MM.1S (cell line): ENCODE data around the gene PROK2.

Experiments
- DNase-seq: peaks from one replicate; pipeline ENCODE4 v3.0.0-alpha.2; 2015
- H2AFZ ChIP-seq: fragments of 300-600 bp; sonication (generic); 2 replicates; pipeline ENCODE4 v1.6.0; 2016; ENCODE audit warnings: antibody characterized with exemption, low read length
- H3F3A ChIP-seq: fragments of 300-600 bp; sonication (generic); 2 replicates; pipeline ENCODE4 v1.6.1; 2016; ENCODE audit warnings: mild to moderate bottlenecking, antibody characterized with exemption, low read length, moderate library complexity, mixed read lengths; ENCODE audit not compliant: insufficient read depth
- H3K27ac ChIP-seq: fragments of 300-600 bp; sonication (generic); 2 replicates; pipeline ENCODE4 v1.5.1; 2016; ENCODE audit warnings: mild to moderate bottlenecking, low read length
- H3K27me3 ChIP-seq: fragments of 300-600 bp; sonication (generic); replicated peaks from 2 replicates; pipeline ENCODE4 v1.6.0; 2016; ENCODE audit warnings: low read length; ENCODE audit not compliant: insufficient read depth
- H3K36me3 ChIP-seq: fragments of 300-600 bp; sonication (generic); replicated peaks from 2 replicates; pipeline ENCODE4 v1.6.1; 2016; ENCODE audit warnings: mild to moderate bottlenecking, low read length, mixed read lengths; ENCODE audit not compliant: insufficient read depth
- H3K4me1 ChIP-seq: fragments of 300-600 bp; sonication (generic); 2 replicates; pipeline ENCODE4 v1.6.1; 2016; ENCODE audit warnings: low read length, mixed read lengths
- H3K4me2 ChIP-seq: fragments of 300-600 bp; sonication (generic); 2 replicates; pipeline ENCODE4 v1.6.0; 2016; ENCODE audit warnings: low read depth, low read length
- H3K4me3 ChIP-seq: fragments of 300-600 bp; sonication (generic); 2 replicates; pipeline ENCODE4 v1.5.1; 2016; ENCODE audit warnings: low read length, mixed read lengths
- H3K79me2 ChIP-seq: fragments of 300-600 bp; sonication (generic); 2 replicates; pipeline ENCODE4 v1.6.1; 2016; ENCODE audit warnings: mixed run types, low read length, mixed read lengths
- H3K9ac ChIP-seq: fragments of 300-600 bp; sonication (generic); 2 replicates; pipeline ENCODE4 v1.6.1; 2016; ENCODE audit warnings: low read length, mixed read lengths
- H3K9me2 ChIP-seq: fragments of 300-600 bp; sonication (generic); replicated peaks from 2 replicates; pipeline ENCODE4 v1.6.1; 2016; ENCODE audit warnings: mild to moderate bottlenecking, low read length, mixed read lengths; ENCODE audit not compliant: insufficient read depth
- H3K9me3 ChIP-seq: fragments of 300-600 bp; sonication (generic); replicated peaks from 2 replicates; pipeline ENCODE4 v1.6.1; 2016; ENCODE audit warnings: mild to moderate bottlenecking, low read length, mixed read lengths; ENCODE audit not compliant: insufficient read depth
- H4K20me1 ChIP-seq: fragments of 300-600 bp; sonication (generic); 2 replicates; pipeline ENCODE4 v1.6.1; 2016; ENCODE audit warnings: mild to moderate bottlenecking, low read length, moderate library complexity, mixed read lengths; ENCODE audit not compliant: insufficient read depth
- EZH2 ChIP-seq: fragments of 300-600 bp; sonication (generic); optimal IDR thresholded peaks from 2 replicates; pipeline ENCODE3; 2017; ENCODE audit warnings: low read depth, mild to moderate bottlenecking, antibody characterized with exemption, low read length, mixed read lengths
- EZH2phosphoT487 ChIP-seq: fragments of 300-600 bp; sonication (generic); IDR thresholded peaks from 2 replicates; pipeline ENCODE4 v1.6.1; 2018; ENCODE audit warnings: antibody characterized with exemption, low read length
- TF ChIP-seq, protein P1 (sequence below): fragments of 300-600 bp; sonication (generic); IDR thresholded peaks from 2 replicates; pipeline ENCODE4 v1.5.1; 2016; ENCODE audit warnings: antibody characterized with exemption, low read length, mixed read lengths

PROK2 gene

DNA sequence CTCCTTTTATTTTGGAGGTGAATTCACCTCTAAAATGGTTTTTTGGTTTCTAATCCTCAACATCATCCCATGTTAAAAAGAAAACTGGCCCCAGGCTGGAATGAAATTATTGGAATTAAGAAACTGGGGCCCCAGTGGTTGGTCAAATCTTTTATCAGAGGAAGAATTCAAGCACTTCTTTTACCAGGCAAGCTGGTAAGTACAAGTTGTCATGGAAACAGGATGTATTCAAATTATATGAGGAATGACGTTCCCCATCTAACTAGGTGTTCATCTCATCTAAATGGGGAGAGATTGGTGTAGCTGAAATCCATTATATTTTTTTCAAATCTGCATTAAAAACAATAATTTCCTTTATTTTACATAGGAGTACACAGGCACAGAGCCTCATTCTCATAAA, 50.1 kb downstream of the PROK2 start:
- H3K27me3 ChIP-seq, result no peaks in the 10 kb centered on the region
- no peaks in the 10 kb centered on the region for H4K20me1 ChIP-seq
- H3K4me1 ChIP-seq, result peaks cover 6% of the 10 kb centered on the region
- no peak overlapping the region for H3K4me2 ChIP-seq
- H3F3A ChIP-seq, result no peaks in the 10 kb centered on the region
- no peaks in the 10 kb centered on the region for H3K9me2 ChIP-seq
- H3K27ac ChIP-seq, result no peak overlapping the region
- TF ChIP-seq, protein P1, sequence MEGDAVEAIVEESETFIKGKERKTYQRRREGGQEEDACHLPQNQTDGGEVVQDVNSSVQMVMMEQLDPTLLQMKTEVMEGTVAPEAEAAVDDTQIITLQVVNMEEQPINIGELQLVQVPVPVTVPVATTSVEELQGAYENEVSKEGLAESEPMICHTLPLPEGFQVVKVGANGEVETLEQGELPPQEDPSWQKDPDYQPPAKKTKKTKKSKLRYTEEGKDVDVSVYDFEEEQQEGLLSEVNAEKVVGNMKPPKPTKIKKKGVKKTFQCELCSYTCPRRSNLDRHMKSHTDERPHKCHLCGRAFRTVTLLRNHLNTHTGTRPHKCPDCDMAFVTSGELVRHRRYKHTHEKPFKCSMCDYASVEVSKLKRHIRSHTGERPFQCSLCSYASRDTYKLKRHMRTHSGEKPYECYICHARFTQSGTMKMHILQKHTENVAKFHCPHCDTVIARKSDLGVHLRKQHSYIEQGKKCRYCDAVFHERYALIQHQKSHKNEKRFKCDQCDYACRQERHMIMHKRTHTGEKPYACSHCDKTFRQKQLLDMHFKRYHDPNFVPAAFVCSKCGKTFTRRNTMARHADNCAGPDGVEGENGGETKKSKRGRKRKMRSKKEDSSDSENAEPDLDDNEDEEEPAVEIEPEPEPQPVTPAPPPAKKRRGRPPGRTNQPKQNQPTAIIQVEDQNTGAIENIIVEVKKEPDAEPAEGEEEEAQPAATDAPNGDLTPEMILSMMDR, result no peak
- TF ChIP-seq EZH2 (no peak), EZH2phosphoT487 (no peak)
- H3K4me3 ChIP-seq, result no peak overlapping the region
- H2AFZ ChIP-seq, result no peak overlapping the region
- no peaks in the 10 kb centered on the region for H3K36me3 ChIP-seq
- no peaks in the 10 kb centered on the region for H3K9me3 ChIP-seq
- no peak for DNase-seq
- H3K79me2 ChIP-seq, result no peaks in the 10 kb centered on the region
- no peak overlapping the region for H3K9ac ChIP-seq

DNA sequence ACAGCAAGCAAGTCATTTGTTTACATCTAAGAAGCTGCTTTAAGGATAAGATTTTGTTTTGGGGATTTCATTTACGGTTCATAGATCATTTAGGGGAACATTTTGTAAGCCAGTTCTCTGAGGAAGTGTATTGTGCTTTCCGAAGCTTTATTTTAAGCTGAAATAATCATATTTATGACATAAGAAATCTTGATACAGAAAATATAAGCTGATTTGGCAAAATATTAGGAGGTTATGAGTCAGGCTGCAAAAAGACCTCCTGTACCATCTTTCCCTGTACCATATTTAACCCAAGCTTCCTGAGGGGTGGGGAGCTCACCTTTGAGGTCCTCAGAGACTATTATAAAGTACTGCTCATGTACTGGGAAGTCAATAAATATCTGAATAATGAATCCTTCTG, 51.6 kb downstream of the PROK2 start:
- no peaks in the 10 kb centered on the region for H3K9me2 ChIP-seq
- no peaks in the 10 kb centered on the region for H3K9me3 ChIP-seq
- H4K20me1 ChIP-seq, result no peaks in the 10 kb centered on the region
- H3K27ac ChIP-seq, result no peak overlapping the region
- no peak overlapping the region for H3K4me2 ChIP-seq
- H2AFZ ChIP-seq, result no peak overlapping the region
- H3K36me3 ChIP-seq, result no peaks in the 10 kb centered on the region
- DNase-seq, result no peak
- TF ChIP-seq, protein P1, result no peak
- no peak for TF ChIP-seq EZH2phosphoT487
- TF ChIP-seq EZH2, result no peak
- no peaks in the 10 kb centered on the region for H3F3A ChIP-seq
- peaks cover 7% of the 10 kb centered on the region for H3K4me1 ChIP-seq
- no peaks in the 10 kb centered on the region for H3K79me2 ChIP-seq
- no peak overlapping the region for H3K4me3 ChIP-seq
- H3K27me3 ChIP-seq, result no peaks in the 10 kb centered on the region
- H3K9ac ChIP-seq, result no peak overlapping the region

DNA sequence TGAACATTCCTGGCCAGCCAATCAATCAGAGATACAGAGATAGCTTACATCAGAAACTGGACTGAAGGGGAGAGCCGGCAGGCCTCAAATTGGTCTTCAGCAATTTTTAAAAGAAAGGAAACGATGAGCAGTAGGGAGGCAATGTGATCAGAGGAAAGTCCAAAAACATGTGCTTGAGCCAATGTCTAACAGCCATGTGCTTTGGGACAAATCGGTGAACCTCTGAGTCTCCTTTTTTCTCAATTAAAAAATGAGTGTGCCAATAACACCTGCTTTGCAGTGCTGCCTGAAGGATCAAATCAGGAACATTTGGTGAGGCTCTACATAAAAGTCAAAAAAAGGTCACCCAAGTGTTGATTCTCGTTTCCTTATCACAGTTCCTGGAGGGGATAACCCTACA, 52.3 kb downstream of the PROK2 start:
- Histone ChIP-seq H3K4me1 (peaks cover 7% of the 10 kb centered on the region), H3K36me3 (no peaks in the 10 kb centered on the region), H3K27me3 (no peaks in the 10 kb centered on the region), H2AFZ (no peak overlapping the region), H3K79me2 (no peaks in the 10 kb centered on the region), H3K9ac (no peak overlapping the region), H3K27ac (no peak overlapping the region), H3K4me2 (no peak overlapping the region), H3K9me3 (no peaks in the 10 kb centered on the region), H3K9me2 (no peaks in the 10 kb centered on the region), H3F3A (no peaks in the 10 kb centered on the region), H4K20me1 (no peaks in the 10 kb centered on the region), H3K4me3 (no peak overlapping the region)
- DNase-seq, result no peak
- TF ChIP-seq EZH2phosphoT487 (no peak), EZH2 (no peak)
- TF ChIP-seq, protein P1, result no peak
